GM18858 (cell line): Measurements from ENCODE around the gene NUB1.

Experiments used
- ATAC-seq: cut with Tn5 transposase; IDR thresholded peaks from one replicate; pipeline ENCODE4 v1.9.1; 2021; ENCODE audit not compliant: unreplicated experiment

Gene NUB1

DNA sequence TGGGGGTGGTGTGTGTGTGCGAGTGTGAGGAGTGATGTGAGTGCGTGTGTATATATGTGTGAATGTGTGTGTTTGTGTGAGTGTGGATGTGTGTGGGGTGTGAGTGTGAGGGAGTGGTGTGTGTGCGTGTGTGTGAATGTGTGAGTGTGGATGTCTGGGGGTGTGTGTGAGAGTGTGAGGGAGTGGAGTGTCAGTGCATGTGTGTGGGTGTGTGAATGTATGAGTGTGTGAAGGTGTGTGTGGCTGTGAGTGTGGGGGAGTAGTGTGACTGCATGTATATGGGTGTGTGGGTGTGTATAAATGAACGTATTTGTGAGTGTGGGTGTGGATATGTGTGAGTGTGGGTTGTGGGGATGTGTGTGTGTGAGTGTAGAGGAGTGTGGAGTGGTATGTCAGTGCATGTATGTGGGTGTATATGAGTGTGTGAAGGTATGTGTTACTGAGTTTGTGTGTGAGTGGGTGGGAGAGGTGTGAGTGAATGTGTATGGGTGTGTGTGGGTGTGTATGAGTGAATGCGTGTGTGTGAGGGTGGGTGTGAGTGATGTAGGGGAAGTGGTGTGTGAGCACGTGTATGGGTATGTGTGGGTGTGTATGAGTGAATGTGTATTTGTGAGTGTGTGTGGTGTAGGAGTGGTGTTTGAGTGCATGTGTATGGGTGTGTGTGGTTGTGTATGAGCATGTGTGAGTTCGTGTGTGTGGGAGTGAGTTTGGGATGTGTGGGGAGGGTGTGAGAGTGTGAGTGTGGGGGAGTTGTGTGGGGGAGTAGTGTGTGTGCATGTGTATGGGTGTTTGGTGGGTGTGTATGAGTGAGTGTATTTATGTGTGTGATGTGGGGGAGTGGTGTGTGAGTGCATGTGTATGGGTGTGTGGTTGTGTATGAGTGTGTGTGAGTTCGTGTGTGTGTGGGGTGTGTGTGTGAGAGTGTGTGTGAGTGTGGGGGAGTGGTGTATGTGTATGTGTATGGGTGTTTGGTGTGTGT, 28.5 kb upstream of the NUB1 start:
- ATAC-seq = no peak

DNA sequence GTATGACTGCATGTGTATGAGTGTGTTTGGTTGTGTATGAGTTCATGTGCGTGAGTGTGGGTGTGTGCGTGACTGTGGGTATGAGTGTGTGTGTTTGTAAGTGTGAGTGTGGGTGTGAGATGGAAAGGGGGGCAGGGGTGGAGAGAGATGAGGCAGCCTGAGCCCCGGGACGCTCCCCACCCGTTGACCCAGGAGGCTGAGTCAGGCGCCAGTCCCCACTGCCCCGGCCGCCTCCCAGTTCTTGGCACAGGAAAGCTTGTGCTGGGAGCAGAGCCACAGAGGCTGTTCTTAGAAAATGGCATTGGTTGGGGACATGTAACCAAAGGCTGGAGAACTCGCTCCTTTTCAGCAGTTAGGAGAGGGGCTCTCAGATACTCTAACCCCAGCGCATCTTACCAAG, 27.8 kb upstream of the NUB1 start:
- ATAC-seq = no peak

DNA sequence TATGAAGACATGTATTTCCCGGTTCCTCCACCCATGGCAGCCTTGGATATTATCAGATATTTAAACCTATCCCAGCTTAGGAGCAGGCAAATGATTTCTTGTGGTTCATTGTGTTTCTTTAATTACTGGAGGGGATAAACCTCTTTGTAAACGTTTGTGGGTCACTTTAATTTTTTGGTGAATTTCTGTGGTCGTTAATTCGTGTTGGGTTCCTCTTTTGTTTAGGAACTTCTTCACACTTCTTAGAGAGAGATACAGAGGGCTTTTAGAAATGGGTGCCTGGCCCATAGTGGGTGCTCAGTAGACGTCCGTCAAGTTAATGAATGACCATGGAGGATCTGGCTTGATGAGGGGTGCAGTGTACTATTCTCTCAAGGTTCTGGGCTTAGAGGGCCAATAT, 27.2 kb upstream of the NUB1 start:
- ATAC-seq = no peak

DNA sequence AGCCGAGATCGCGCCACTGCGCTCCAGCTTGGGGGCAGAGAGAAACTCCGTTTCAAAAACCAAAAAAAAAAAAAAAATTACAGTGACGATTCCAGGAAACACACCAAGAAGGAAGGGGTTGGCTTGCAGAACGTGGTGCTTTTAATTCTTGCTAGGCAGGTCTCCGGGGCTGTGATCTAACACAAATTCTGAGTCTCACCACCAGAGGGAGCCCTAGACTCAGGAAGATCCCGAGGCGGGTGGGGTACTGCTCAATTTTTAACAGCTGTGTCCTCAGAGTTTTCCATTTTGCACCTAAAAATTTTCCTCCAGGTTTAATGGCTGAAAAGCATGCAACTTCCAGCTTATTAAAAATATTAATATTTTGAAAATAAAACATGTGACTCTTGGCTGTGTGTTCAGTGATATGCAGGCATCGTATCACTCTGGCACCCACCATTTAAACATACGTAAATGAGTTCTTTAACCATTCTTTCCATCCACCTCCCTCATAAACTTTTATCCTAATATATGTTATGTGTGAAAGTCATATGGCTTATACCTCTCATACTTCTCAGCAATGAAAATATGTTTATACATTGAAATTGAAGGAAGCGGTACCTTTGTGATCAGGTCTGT, 26.5 kb upstream of the NUB1 start:
- ATAC-seq = no peak

DNA sequence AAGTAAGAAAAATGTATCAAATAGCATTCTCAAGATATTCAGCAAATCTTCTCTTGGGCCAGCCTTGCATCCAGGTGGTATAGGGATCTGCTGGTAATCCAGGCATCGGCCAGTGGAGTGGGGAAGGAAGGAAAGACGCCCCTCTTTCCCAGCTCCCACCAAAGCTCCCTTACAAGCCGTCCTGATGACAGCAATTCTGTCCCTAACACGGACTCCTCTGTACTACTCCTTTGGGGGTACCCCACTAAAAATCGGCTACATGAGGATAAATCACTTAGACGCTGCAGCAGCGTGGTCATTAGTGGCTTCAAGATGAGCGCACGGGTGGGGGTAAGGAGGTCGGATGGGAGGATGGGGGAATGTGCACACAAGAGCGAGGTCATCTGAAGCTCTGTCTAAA, 24.7 kb upstream of the NUB1 start:
- ATAC-seq = no peak

DNA sequence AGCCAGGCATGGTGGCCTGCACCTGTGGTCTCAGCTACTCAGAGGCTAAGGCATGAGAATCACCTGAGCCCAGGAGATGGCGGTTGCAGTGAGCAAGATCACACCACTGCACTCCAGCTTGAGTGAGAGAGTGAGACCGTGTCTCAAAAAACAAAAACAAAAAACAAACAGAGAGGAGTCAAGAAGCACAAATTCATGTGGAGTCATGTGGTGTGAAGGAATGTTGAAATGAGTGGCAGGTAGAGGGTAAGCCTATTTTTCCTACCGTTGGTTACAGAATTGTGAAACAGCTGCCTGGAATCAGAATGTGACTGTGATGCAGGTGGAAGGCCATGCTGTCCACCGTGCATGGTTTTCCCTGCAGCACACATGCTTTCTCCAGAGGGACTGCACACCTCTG, 23.7 kb upstream of the NUB1 start:
- no peak for ATAC-seq

DNA sequence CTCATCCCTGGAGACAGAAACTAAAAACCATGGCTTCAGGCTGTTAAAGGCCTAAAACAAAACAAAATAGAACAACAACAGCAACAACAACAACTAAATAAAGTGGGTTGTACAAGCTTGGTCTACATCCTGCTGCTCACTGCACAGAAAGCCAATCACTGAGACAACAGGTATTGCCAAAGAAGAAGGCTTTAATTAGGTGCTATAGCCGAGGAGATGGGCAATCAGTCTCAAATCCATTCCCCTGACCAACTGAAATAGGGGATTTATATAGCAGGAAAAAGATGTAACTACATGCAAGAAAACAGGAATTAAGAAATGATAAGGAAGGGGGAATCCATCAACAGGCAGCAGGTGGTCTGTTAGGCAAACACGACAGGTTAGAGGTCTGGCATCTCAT, 22.4 kb upstream of the NUB1 start:
- no peak for ATAC-seq

DNA sequence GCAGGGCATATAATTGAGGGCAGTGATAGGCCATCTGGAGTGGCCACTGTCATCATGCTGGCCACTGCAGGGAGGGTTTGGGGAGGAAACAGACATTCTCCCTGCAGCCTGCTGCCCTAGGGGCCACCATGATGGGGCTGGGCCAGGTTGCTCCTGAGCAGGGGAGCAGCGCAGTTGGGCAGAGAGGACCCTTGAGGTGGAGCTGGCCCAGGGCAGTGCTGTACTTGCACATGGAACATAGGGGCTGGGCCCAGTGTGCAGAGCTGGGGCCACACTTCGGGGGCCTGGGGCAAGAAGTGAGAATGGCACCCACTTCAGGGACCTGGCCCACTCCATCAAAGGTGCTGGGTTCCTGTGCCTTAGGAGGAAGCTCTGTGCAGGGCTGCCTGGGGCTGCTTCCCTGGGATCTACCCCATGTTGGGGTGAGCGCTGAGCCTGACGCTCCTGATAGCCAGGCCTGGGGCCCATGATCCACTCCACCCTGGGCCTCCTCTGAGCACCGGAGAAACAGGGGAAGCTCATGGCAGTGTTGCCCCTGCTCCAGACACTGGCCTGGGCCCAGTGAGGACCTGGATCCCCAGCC, 21.3 kb upstream of the NUB1 start:
- ATAC-seq = no peak

DNA sequence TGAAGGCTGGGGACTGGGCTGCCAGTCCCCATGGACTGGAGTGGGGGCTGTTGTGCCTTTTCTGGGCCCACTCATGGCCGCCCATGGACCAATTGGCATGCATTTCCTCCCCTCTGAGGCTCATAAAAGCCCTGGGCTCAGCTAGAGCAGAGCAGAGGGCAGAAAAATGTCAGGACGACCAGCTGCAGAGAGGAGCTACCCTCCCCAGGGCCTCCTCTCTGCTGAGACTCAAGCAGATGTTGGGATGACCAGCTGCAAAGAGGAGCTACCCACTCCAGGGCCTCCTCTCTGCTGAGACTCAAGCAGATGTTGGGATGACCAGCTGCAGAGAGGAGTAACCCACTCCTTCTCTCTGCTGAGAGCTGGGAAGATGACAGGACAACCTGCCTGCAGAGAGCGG, 20.3 kb upstream of the NUB1 start:
- no peak for ATAC-seq

DNA sequence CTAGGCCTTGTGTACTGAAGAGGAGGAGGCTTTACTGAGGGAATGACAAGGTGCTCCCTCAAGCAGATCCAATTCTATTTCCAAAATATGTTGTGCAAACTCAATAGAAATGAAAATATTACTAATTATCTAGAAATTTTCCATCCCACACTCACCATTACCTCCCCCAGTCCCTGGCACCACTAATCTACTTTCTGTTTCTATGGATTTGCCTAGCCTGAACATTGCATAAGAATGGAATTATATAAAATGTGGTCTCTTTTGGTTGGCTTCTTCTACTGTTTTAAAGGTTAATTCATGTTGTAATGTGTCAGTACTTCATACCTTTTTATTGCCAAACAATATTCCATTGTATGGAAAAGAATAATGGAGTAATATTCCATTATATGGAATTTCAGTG, 18.7 kb upstream of the NUB1 start:
- no peak for ATAC-seq

DNA sequence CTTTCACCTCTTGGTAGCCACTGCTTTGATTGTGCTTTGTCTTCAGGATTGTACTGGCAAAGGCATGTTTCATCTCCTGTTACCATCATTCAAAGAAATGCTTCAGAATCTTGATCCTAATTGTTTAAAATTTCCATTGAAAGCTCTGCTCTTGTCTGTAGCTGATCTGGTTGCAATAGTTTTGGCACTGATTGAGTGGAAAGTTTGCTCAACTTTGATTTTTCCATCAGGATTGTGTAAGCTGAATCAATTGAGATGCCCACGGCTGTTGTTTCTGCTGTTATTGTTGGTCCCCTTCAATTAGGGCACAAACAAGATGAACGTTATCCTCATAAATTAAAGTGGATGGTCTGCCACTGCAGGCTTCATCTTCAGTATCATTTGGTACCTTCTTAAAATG, 14.6 kb upstream of the NUB1 start:
- ATAC-seq = no peak

DNA sequence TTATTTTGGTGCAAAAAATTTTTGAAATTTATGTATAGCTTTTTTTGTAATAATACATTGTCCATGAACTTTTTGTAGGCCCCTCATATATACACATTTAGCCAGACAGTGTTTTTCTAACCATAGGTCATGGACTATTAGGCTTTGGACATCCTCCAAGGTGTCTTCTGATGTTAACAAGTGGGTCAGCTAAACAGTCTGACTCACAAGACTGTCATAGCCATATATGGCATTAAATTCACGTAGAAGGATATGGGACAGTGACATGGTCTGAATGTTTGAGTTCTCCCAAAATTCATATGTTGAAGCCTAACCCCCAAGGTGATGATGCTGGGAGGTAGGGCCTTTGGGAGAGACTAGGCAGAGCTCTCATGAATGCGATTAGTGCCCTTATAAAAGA, 14.0 kb upstream of the NUB1 start:
- no peak for ATAC-seq

DNA sequence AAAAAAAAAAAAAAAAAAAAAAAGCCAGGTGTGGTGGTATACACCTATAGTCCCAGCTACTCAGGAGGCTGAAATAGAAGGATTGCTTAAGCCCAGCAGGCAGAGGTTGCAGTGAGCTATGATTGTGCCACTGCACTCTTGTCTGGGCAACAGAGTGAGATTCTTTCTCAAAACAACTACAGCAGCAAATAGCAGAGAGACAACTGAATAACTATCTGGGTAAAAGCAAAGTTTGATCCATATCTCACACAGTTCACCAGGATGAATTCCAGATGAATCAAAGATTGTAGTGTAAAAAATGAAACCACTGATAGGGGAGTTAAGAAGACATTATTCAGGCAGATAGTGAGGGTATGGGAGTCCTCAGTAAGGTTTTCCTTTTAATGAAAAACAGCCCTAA, 11.4 kb upstream of the NUB1 start:
- no peak for ATAC-seq

DNA sequence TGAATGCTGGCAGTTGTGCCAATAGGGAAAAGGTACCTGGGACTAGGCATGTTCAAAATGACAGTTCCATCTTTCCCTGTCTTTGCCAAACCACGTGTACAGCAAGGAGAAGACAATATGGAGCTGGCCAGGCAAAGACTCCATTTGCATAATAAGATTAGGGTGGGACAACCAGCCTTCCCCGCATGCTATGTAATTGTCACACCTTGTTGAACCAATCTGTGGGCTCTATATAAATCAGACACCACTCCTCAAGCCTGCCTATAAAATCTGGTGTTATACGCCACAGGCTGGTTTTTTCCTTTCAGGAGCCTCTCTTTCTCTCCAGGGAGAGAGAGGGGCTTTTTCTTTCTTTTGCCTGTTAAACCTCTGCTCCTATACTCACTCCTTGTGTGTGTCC, 11.0 kb upstream of the NUB1 start:
- no peak for ATAC-seq

DNA sequence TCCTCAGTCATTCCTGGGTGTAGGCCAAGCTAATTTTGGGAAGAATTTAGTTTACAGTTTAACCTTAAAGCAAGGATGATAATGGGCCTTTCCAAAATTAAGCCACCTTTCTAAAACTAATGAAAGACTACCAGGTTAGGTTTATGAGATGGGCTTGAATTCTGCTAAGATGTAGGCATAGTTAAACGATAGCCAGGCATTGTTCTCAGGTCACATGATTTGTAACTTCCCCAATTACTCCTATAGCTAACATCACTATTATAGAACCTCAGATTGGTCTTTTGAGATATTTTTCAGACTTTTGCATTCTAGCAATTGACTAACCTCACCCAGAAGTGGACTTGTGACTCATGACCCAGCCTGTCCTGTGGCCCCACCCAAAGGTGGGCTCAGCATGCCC, 7.0 kb upstream of the NUB1 start:
- no peak for ATAC-seq

DNA sequence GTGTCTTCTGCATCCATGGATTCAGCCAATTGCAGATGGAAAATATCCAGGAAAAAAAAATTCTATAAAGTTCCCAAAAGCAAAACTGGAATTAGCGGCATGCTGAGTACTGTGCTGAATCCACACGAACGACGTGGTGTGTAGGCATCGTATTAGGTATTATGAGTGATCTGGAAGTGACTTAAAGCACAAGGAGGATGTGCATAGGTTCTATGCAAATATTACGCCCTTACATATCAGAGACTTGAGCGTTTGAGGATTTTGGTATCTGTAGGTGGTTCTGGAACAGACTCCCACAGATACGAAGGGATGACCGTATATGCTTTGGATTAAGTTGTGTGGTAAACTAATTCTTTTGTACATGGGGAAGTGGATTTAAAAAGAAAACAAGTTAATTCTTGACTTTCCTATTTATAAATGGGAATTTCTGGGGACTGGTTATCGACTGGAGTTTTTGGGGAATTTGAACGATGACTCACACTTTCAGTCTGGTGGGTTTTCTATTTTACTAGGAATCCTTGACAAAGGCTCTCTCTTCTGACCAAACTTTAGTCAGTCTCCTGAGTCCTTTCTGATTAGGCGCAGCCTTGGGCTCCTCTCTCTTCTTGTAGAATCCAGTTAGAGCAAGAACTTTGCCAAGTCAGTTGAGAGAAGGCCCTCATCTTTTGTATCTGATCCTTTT, 5.4 kb upstream of the NUB1 start:
- ATAC-seq = no peak

DNA sequence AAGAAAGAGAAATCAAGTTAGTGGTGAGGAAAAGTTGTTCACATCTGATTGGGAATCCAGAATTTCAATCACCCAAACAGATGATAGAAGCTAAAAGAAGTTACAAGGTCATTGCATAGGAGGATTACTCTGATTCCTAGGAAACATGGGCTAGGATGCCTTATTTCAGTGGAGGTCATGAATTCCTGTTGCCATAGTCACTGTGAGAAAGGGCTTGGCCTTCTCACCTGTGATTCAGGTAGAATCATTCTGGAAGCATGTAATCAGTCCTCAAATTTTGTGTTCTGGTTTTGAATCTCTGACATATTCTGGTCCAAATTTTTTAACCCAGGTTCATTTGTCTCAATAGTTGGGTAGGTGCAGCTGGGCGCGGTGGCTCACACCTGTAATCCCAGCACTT, 4.3 kb upstream of the NUB1 start:
- no peak for ATAC-seq

DNA sequence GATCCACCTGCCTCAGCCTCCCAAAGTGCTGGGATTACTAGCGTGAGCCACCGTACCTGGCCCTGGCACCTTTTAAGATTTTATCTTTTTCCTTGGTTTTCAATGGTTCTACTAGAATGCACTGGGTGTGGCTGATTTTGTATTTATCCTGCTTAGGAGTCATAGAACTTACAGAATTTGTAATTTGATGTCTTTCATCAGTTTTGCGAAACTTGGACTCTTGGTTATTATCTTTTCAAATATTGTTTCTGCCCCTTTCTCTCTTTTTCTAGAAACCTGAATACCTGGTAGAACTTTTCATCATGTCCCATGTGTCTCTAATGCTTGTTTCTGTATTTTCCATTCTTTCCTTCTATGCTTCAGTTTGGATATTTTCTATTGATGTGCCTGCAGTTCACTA, 2.8 kb upstream of the NUB1 start:
- ATAC-seq = no peak

DNA sequence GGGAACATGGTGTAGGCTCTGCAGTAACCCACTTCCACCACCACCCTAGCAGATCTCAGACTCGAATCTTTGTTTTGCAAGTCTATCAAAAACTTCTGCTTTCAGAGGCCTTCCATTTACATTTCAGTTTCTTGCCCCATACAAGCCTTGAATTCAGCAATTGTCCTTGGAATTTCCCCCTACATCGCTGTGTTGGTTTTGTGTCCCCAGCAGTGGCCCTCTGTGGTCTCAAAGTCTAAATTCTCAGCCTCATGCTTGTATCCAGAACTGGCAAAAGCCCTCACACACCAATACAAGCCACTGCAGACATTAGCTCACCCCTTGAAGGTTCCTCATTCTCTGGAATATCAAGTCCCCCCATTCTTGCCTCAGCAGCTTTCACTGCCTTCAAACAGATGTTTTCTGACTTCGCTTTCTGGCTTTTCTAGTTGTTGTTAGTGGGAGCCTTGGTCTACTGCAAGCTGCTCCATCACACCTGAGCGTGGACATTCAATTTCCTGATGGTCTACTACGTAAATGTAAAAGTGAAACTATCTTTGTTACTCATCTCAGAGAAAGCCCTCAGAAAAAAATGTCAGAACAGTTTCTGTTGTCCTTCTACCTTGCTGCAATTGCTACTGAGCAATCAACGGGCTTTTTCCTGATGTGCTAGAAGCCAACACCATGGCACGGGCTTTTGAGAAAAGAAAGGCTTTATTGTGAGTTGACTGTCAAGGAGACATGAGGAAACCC, 1.8 kb upstream of the NUB1 start:
- peak; percentile 39 for ATAC-seq

DNA sequence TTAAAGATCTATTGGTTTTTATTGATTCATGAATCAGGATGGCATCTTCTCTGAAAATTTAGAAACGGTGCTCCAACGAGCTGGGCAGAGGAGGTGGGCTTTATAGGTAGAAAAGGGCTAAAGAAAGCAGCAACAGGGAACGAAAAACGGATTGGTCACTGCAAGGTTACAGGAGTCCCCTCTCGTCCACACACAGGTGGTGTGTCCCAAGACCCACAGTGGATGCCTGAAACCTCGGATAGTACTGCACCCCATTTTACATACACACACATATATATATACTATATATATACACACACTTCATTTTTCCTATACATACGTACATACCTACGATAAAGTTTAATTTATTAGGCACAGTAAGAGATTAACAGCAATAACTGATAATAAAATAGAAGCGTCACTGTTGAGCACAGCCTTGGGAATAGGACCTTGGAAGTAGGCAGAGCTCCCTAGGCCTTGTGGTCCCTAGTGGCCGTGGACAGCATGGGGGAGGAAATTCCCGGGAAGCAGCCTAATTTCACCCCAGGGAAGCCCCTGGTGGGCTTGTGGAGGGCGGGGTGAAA, 737 bp upstream of the NUB1 start:
- ATAC-seq = no peak
